Muscle layer of duodenum (tissue), 2 donors: Measurements from ENCODE around the gene ABHD10.

Experiments
- H3K27ac ChIP-seq: one replicate; pipeline ENCODE4 v1.7.0; 2013; ENCODE audit warnings: mild to moderate bottlenecking, low read length
- H3K27me3 ChIP-seq: one replicate; pipeline ENCODE4 v1.7.0; 2013; ENCODE audit warnings: low read depth, mild to moderate bottlenecking, control low read depth, low read length
- H3K36me3 ChIP-seq, 2 donors: one replicate each; pipeline ENCODE4 v1.7.0; 2013; ENCODE audit warnings: low read length in 2 of 2, control low read depth in 1 of 2, mild to moderate bottlenecking in 1 of 2; ENCODE audit not compliant: insufficient read depth in 2 of 2, control insufficient read depth in 1 of 2
- H3K4me1 ChIP-seq, 2 donors: one replicate each; pipeline ENCODE4 v1.7.0; 2013; ENCODE audit warnings: low read length in 2 of 2, mild to moderate bottlenecking in 2 of 2, control low read depth in 1 of 2, moderate library complexity in 1 of 2; ENCODE audit not compliant: insufficient read depth in 2 of 2, control insufficient read depth in 1 of 2
- H3K4me3 ChIP-seq, 2 donors: one replicate each; pipeline ENCODE4 v1.7.0; 2013; ENCODE audit warnings: low read length in 2 of 2, low read depth in 1 of 2, mild to moderate bottlenecking in 1 of 2
- H3K9me3 ChIP-seq, 2 donors: one replicate each; pipeline ENCODE4 v1.7.0; 2013; ENCODE audit warnings: low read length in 2 of 2, control low read depth in 1 of 2, mild to moderate bottlenecking in 1 of 2; ENCODE audit not compliant: control insufficient read depth in 1 of 2
- donor health status: healthy.

The ABHD10 gene

DNA sequence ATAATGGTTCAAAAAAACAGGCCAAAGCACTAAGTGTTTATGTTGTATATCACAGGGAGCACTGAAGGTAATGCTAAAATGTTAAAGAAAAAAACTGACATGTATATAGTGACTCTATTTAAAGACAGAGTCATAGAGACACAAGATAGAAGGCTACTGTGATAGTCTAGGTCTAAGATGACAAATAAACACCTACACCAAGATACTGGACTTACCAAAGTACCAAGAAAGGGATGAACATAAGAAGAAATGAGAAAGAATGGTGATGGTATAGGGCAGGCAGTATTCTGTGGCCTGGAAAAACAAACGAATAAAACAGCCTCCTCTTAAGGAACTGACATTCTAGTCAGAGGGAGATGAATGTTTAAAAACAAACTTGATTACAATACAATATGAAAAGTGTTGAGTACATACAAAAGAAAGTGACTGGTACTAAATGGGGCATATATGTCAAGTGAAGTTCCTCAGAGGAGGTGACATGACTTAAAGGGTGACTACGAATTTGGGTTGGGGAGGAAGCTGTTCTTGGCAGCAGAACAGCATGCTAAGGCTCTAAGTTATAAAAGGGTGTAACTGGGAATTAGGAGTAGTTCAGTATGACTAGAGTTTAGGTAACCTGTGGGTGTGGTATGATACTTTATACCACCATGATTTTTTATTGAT is 5.9 kb downstream of the ABHD10 start:
- Histone ChIP-seq H3K4me1 (peaks cover 8 to 19% of the 10 kb centered on the region in 2 donors), H3K4me3 (no peak overlapping the region), H3K36me3 (peaks cover 17 to 23% of the 10 kb centered on the region in 2 donors), H3K27ac (no peak overlapping the region), H3K27me3 (no peaks in the 10 kb centered on the region), H3K9me3 (no peaks in the 10 kb centered on the region)

DNA sequence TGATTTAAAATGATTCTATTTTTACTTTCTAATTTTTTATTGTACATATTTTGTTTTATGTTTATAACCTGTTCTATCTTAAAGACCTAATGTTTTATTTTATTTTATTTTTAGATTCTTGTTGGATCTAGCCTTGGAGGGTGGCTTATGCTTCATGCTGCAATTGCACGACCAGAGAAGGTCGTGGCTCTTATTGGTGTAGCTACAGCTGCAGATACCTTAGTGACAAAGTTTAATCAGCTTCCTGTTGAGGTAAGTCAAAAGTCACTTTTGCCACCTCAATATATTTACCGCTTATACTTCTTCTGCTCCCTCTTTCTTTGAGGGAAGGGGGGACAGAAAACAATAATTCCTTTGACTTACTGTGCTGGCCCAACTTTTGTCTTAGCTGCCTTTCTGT is 8.0 kb downstream of the ABHD10 start:
- Histone ChIP-seq H3K4me3 (no peak overlapping the region), H3K27me3 (no peaks in the 10 kb centered on the region), H3K4me1 (peaks cover 0 to 3% of the 10 kb centered on the region in 2 donors), H3K9me3 (no peaks in the 10 kb centered on the region), H3K27ac (no peak overlapping the region), H3K36me3 (peaks cover 21 to 29% of the 10 kb centered on the region in 2 donors)

DNA sequence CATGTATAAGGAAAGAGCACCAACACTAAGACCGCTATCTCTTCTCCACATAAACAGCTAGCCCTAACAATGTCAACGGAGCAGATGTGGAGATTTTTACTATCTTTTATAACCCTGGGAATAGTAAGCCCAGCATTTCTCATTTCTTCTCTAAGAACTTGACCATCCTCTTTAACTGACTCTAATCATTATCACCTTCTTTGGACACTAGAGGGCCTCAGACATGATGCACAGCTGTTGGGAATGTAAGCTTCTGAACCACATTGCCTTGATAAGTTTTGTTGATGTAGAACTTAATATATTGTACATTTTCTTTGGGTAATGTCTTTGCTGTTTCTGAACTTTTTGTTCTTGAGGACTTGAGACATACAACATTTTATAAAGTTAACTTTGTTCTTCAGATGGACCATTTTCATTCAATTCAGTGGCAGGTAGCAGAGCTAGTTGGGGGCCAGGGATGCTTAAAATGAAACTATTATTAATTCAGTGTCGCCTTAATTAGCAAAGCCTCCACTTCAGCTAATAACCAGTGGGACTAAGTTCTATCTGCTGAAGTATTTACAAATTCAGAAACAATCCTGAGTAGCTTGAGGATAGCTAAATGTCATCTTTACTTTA is 10.3 kb downstream of the ABHD10 start:
- no peaks in the 10 kb centered on the region for H3K27me3 ChIP-seq
- peaks cover 21 to 38% of the 10 kb centered on the region in 2 donors for H3K36me3 ChIP-seq
- no peaks in the 10 kb centered on the region for H3K4me1 ChIP-seq
- no peak overlapping the region for H3K27ac ChIP-seq
- no peaks in the 10 kb centered on the region for H3K9me3 ChIP-seq
- no peak overlapping the region for H3K4me3 ChIP-seq

DNA sequence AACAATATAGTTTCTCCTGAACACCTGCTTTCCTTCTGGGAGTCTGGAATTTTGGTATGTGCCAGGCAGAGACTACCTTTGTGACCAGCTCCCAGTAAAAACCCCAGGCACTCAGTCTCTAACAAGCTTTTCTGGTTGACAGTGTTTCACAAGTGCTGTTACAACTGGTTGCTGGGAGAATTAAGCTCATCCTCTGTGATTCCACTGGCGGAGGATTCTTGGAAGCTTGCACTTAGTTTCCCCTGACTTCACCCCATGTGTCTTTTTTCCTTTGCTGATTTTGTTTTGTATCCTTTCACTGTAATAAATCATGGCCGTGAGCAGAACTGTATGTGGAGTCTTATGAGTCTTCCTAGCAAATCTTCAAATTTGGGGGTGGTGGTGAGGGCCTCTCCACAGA is 14.2 kb downstream of the ABHD10 start:
- Histone ChIP-seq H3K4me1 (no peaks in the 10 kb centered on the region), H3K9me3 (no peaks in the 10 kb centered on the region), H3K27ac (no peak overlapping the region), H3K27me3 (no peaks in the 10 kb centered on the region), H3K36me3 (peaks cover 8 to 25% of the 10 kb centered on the region in 2 donors), H3K4me3 (no peak overlapping the region)

DNA sequence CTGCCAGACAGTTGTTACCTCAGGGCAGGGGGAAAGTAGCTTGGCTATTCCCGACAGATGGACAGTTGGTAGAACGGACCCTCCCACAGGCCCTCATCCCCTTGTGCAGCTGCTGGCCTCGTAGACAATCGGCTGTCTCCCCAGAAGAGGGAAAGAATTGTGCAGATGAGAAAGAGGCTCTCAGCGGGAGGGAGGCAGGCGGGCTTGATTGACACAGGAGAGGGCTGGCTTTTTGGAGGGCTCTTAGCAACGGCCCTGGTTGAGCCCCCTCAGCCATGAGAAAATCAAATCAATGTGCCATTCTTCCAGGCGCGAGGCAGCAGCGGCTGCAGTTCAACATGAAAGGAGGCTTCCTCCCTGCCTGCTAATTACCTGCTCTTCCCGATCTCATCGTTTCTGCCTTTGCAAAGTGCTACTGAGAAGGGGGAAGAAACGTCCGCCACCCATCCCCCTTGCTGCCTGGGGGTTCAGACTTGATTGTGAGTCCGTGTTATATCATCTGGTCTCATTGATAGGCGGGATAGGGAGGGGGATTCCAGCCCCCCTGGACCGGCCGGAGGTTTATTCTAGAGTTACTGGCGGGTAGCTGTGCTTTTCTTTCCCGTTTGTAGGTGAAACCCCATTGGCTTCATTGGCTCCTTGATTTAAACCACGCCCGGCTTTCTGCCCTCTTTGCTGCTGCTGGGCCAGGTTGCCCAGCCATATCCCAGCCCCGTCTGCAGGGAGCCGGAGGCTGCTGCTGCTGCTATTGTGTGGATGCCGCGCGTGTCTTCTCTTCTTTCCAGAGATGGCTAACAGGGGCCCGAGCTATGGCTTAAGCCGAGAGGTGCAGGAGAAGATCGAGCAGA is 20.0 kb downstream of the ABHD10 start, which contains the start of gene TAGLN3:
Gene TAGLN3 (plus strand): TSS at position 287 of the 848 bp plus-strand sequence. CDS start 501 bp downstream, at position 788.
- Histone ChIP-seq H3K4me3 (peak within 1 kb of the TSS; percentile 60 to 64), H3K27me3 (no peaks in the 10 kb centered on the region), H3K4me1 (peaks cover 3 to 10% of the 10 kb centered on the region in 2 donors), H3K27ac (no peak within 1 kb of the TSS), H3K9me3 (no peaks in the 10 kb centered on the region), H3K36me3 (peaks cover 0 to under 1% of the 10 kb centered on the region in 2 donors)

DNA sequence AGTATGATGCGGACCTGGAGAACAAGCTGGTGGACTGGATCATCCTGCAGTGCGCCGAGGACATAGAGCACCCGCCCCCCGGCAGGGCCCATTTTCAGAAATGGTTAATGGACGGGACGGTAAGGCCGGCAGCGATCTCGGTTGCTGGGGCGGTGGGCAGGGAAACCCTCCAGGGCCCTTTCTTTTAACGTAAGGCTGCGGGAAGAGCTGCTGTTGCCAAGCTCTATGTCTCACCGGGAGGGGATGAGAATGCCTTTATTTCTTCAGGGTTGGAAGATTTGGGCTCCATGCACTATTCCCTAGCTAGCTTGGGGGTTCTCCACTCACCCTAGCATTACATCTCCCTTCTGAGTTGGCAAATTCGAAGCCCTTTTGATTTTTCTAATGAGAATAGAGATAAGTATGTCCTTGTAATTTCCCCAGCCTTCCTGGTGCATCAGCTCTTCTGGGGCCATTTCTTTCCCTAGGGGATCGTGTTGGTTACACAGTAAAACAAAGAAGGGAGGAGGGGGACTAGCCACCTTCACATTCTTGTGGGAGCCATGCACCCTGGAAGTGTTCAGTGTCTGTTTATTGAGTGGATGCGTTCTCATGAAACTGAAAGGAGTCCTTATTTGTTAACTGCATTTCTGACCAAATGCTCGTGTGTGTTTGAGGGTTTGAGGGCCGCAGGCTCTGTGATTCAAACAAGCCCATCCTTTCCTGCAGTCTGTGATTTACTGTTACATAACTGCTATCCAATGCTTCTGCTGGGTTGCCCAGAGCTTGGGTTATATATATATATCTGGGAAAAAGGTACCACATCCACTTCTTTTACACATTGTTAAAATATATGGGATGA is 20.9 kb downstream of the ABHD10 start:
- H3K4me1 ChIP-seq = peaks cover 3 to 10% of the 10 kb centered on the region in 2 donors
- peak overlapping the region; percentile 60 to 64 for H3K4me3 ChIP-seq
- H3K36me3 ChIP-seq = no peaks in the 10 kb centered on the region
- H3K27ac ChIP-seq = no peak overlapping the region
- no peaks in the 10 kb centered on the region for H3K27me3 ChIP-seq
- no peaks in the 10 kb centered on the region for H3K9me3 ChIP-seq

DNA sequence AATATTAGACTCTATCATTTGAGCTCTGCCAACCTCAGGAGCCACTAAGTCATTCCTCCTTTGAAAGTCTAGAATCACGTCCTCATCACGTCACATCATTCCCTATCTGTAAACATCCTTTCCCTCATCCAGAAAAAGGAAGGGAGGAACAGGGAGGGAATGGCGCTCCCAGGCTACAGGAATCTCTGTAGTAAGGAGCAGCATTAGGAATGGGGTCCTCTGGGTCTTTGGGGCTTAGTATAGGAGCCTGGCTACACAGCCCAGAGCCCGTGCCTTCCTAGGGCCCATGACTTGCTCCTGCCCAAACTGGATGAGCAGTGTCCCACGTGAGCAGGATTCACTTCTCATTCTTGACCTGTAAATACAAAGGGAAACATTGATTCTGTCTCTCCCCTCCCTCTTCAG is 21.5 kb downstream of the ABHD10 start:
- Histone ChIP-seq H3K4me3 (no peak overlapping the region), H3K27ac (no peak overlapping the region), H3K9me3 (no peaks in the 10 kb centered on the region)

DNA sequence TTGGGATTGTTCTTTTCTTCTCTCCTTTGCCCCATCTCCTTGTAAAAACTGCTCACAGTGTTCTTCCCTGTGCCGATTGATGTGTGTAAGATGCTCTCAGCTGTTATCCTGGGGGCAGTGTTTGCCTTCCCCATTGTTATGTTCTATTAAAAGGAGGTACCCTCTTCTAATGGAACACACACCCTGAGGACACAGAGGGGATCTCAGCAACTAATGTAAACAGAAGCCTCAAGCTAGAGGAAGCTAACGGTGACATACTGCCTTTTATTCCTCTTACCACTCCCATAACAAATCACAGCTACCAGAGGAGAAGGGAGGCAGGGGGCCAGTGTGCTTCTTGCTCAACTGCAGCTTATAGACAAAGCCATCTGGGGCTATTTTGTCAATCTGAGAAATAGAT is 22.1 kb downstream of the ABHD10 start:
- no peak overlapping the region for H3K27ac ChIP-seq
- no peak overlapping the region for H3K4me3 ChIP-seq
- no peaks in the 10 kb centered on the region for H3K36me3 ChIP-seq
- H3K27me3 ChIP-seq = no peaks in the 10 kb centered on the region
- no peaks in the 10 kb centered on the region for H3K9me3 ChIP-seq
- peaks cover 3 to 10% of the 10 kb centered on the region in 2 donors for H3K4me1 ChIP-seq

More for the DNA sequence above, 21.5 kb downstream of the ABHD10 start:
- no peaks in the 10 kb centered on the region for H3K36me3 ChIP-seq
- H3K27me3 ChIP-seq = no peaks in the 10 kb centered on the region
- H3K4me1 ChIP-seq = peaks cover 3 to 10% of the 10 kb centered on the region in 2 donors

DNA sequence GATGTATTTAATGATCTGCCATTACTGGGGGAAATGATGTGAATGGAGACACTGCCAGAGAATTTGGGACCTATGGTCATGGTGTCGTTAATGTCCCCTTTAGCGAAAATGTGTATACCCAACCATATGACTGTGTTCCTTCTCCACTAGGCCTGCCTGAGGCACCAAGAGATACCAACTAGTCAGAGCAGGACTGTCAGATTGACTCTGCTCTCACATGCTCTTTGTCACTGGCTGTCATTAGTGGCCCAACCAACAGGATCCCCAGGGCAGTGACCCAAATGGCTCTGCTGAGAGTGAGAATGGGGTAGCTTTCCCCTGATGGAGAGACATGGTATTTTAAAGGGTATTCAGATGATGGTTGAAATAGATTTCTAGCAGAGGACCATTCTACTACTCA is 22.7 kb downstream of the ABHD10 start:
- Histone ChIP-seq H3K9me3 (no peaks in the 10 kb centered on the region), H3K27me3 (no peaks in the 10 kb centered on the region), H3K4me3 (no peak overlapping the region), H3K4me1 (peaks cover 3 to 10% of the 10 kb centered on the region in 2 donors), H3K36me3 (no peaks in the 10 kb centered on the region), H3K27ac (no peak overlapping the region)

DNA sequence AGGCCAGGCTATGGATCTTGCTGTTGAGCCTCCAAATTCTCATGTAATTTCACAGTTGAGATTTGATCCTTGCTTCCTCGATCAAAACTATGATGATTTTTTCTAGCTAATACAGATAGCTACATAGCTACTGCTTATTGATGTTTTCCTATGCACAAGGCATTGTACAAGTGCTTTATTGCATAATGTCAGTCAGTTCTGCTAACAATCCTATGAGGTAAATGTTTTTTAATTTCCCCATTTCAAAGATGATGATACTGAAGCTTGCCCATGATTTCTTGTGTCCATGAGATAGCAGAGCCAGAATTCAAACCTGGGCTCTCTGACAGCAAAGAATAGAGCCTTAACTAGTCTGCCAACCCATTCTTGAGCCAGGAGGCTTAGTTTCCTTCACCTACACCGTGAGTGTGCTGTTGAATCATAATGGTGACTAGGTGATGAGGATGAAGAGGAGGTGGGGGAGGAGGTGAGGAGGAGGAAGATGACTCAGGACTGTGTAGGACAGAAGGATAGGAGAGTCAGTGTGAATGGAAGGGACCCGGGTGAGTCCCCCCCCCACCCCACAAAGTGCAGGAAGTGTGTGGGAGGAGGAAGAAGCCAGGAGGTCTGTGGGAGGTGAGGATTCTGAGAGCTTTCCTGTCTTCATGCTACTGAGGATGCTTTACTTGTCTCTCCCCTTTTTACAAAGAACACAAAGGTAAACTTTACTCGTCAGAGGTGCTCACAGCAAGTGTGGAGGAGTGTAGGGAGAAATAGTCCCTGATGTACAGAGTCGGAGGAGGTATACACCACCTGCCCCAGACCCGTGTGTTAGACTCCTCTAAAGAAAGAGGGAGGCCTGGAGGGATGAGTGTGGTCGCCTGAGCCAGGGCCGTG is 23.5 kb downstream of the ABHD10 start:
- no peak overlapping the region for H3K4me3 ChIP-seq
- peaks cover 3 to 11% of the 10 kb centered on the region in 2 donors for H3K4me1 ChIP-seq
- no peaks in the 10 kb centered on the region for H3K27me3 ChIP-seq
- no peaks in the 10 kb centered on the region for H3K9me3 ChIP-seq
- no peaks in the 10 kb centered on the region for H3K36me3 ChIP-seq
- no peak overlapping the region for H3K27ac ChIP-seq
